RWPE2 (cell line): ENCODE data around the gene CIC.
"Not testable (repeated sequence)": the region's sequence is repeated elsewhere in the genome, so short reads cannot be mapped to it uniquely, and the experiment has no call there.

Experiments
- ATAC-seq: fragments of 200-7000 bp; cut with Tn5 transposase; 3 replicates; pipeline ENCODE4 v1.9.1; 2021; ENCODE audit warnings: low read depth
- DNase-seq: peaks from one replicate; pipeline ENCODE4 v3.0.0-alpha.2; 2020; ENCODE audit warnings: low spot score
- H3K27ac ChIP-seq: fragments of 450-650 bp; 2 replicates; pipeline ENCODE4 v1.5.1; 2017; ENCODE audit warnings: mild to moderate bottlenecking; ENCODE audit not compliant: poor library complexity, severe bottlenecking
- H3K27me3 ChIP-seq: fragments of 250-450 bp; sonication (Bioruptor Pico); 2 replicates; pipeline ENCODE4 v1.5.1; 2021; ENCODE audit warnings: mild to moderate bottlenecking, moderate library complexity; ENCODE audit not compliant: insufficient read depth, poor library complexity, severe bottlenecking
- H3K36me3 ChIP-seq: fragments of 250-450 bp; sonication (Bioruptor Pico); 2 replicates; pipeline ENCODE4 v1.5.1; 2020; ENCODE audit warnings: low read depth, mild to moderate bottlenecking, moderate library complexity
- H3K4me1 ChIP-seq: fragments of 250-450 bp; sonication (Bioruptor Pico); 2 replicates; pipeline ENCODE4 v1.5.1; 2021; ENCODE audit warnings: mild to moderate bottlenecking, moderate library complexity; ENCODE audit not compliant: insufficient read depth, poor library complexity, severe bottlenecking
- H3K4me3 ChIP-seq: fragments of 250-450 bp; sonication (Bioruptor Pico); 2 replicates; pipeline ENCODE4 v1.5.1; 2021; ENCODE audit warnings: mild to moderate bottlenecking, moderate library complexity; ENCODE audit not compliant: severe bottlenecking
- H3K9me3 ChIP-seq: fragments of 250-450 bp; sonication (Bioruptor Pico); 2 replicates; pipeline ENCODE4 v1.5.1; 2021; ENCODE audit warnings: mild to moderate bottlenecking, moderate library complexity; ENCODE audit not compliant: severe bottlenecking
- CTCF ChIP-seq: fragments of 450-650 bp; IDR thresholded peaks from one replicate; pipeline ENCODE4 v1.5.1; 2017; ENCODE audit warnings: mild to moderate bottlenecking, moderate library complexity; ENCODE audit not compliant: poor library complexity, severe bottlenecking

The CIC gene

GRCh38 chr19:42335374-42335936 lies 66.4 kb downstream of the CIC start:
- TF ChIP-seq CTCF: no peak
- no peaks in the 10 kb centered on the region for H3K4me1 ChIP-seq
- no peak overlapping the region for H3K27ac ChIP-seq
- no peaks in the 10 kb centered on the region for H3K27me3 ChIP-seq
- no peak for DNase-seq
- H3K36me3 ChIP-seq: peaks cover 8% of the 10 kb centered on the region
- no peak overlapping the region for H3K4me3 ChIP-seq
- no peaks in the 10 kb centered on the region for H3K9me3 ChIP-seq
- no peak for ATAC-seq

- TF ChIP-seq CTCF: no peak
- ATAC-seq (no peak), DNase-seq (peak; percentile 54)
- no peak overlapping the region for H3K4me3 ChIP-seq
- H3K27me3 ChIP-seq: no peaks in the 10 kb centered on the region
- H3K27ac ChIP-seq: no peak overlapping the region
- H3K9me3 ChIP-seq: no peaks in the 10 kb centered on the region
- no peaks in the 10 kb centered on the region for H3K4me1 ChIP-seq
- H3K36me3 ChIP-seq: peaks cover 8% of the 10 kb centered on the region
Measured at GRCh38 chr19:42335971-42336370, 66.9 kb downstream of the CIC start.

- not testable (repeated sequence) for DNase-seq, H3K9me3 ChIP-seq, H3K27ac ChIP-seq, H3K36me3 ChIP-seq, H3K27me3 ChIP-seq, H3K4me1 ChIP-seq, H3K4me3 ChIP-seq, ATAC-seq
Measured at GRCh38 chr19:42339126-42339860, 70.2 kb downstream of the CIC start.

- H3K4me3 ChIP-seq, H3K4me1 ChIP-seq, H3K9me3 ChIP-seq, H3K27ac ChIP-seq, DNase-seq, ATAC-seq, H3K27me3 ChIP-seq, H3K36me3 ChIP-seq: not testable (repeated sequence)
Measured at GRCh38 chr19:42339922-42340321, 70.9 kb downstream of the CIC start.

GRCh38 chr19:42343344-42344110 lies 74.5 kb downstream of the CIC start:
- Histone ChIP-seq H3K27me3 (no peaks in the 10 kb centered on the region), H3K4me3 (no peak overlapping the region), H3K27ac (no peak overlapping the region), H3K9me3 (no peaks in the 10 kb centered on the region), H3K4me1 (no peaks in the 10 kb centered on the region), H3K36me3 (peaks cover 8% of the 10 kb centered on the region)
- no peak for TF ChIP-seq CTCF
- DNase-seq: no peak
- no peak for ATAC-seq
